PFSK-1 (cell line): Measurements from ENCODE around the gene FNIP1.

Experiments used
- POLR2AphosphoS5 ChIP-seq: IDR thresholded peaks from 2 replicates; pipeline ENCODE4 v1.6.1; 2012; ENCODE audit warnings: low read depth, mild to moderate bottlenecking, control low read depth, low read length, moderate library complexity
- REST ChIP-seq, 2 experiments: IDR thresholded peaks; 2 replicates each; pipeline versions ENCODE4 v1.6.1 to v1.8.0; 2011 to 2012; ENCODE audit warnings: low read depth in 2 of 2, low read length in 2 of 2, control low read depth in 1 of 2, inconsistent platforms in 1 of 2, mild to moderate bottlenecking in 1 of 2, moderate library complexity in 1 of 2; ENCODE audit not compliant: insufficient read depth in 1 of 2

- TF ChIP-seq REST (IDR thresholded peaks at IDR 0.05; ENCODE audit: insufficient read depth in 1 of 2, low read depth in 2 of 2, low read length in 2 of 2) (no peak), POLR2AphosphoS5 (no peak)
Measured at GRCh38 chr5:131766689-131767088, 30.1 kb downstream of the FNIP1 start.
